Fibroblast of mammary gland (primary cell): ENCODE results near the gene ZSCAN16.

Experiments
- DNase-seq: peaks from one replicate; pipeline ENCODE4 v3.0.0-alpha.2; 2010; ENCODE audit warnings: low read depth
- H3K4me3 ChIP-seq: 2 replicates; pipeline ENCODE4 v1.5.1; 2011; ENCODE audit warnings: low read depth, mild to moderate bottlenecking, low read length, moderate library complexity; ENCODE audit not compliant: control insufficient read depth
- TF ChIP-seq, protein P1 (sequence below): conservative IDR thresholded peaks from 2 replicates; pipeline ENCODE4 v1.5.1; 2011; ENCODE audit warnings: low read depth, low read length, inconsistent platforms; ENCODE audit not compliant: control insufficient read depth, insufficient read depth

The ZSCAN16 gene

DNA sequence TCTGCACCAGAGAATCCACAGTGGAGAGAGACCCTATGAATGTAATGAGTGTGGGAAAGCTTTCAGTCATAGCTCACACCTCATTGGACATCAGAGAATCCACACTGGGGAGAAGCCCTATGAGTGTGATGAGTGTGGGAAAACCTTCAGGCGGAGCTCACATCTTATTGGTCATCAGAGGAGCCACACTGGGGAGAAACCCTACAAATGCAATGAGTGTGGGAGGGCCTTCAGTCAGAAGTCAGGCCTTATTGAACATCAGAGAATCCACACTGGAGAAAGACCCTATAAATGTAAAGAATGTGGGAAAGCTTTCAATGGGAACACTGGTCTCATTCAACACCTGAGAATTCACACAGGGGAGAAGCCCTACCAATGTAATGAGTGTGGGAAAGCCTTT, 29.1 kb downstream of the ZSCAN16 start:
- DNase-seq: no peak
- TF ChIP-seq, protein P1, sequence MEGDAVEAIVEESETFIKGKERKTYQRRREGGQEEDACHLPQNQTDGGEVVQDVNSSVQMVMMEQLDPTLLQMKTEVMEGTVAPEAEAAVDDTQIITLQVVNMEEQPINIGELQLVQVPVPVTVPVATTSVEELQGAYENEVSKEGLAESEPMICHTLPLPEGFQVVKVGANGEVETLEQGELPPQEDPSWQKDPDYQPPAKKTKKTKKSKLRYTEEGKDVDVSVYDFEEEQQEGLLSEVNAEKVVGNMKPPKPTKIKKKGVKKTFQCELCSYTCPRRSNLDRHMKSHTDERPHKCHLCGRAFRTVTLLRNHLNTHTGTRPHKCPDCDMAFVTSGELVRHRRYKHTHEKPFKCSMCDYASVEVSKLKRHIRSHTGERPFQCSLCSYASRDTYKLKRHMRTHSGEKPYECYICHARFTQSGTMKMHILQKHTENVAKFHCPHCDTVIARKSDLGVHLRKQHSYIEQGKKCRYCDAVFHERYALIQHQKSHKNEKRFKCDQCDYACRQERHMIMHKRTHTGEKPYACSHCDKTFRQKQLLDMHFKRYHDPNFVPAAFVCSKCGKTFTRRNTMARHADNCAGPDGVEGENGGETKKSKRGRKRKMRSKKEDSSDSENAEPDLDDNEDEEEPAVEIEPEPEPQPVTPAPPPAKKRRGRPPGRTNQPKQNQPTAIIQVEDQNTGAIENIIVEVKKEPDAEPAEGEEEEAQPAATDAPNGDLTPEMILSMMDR: no peak
- no peak overlapping the region for H3K4me3 ChIP-seq

DNA sequence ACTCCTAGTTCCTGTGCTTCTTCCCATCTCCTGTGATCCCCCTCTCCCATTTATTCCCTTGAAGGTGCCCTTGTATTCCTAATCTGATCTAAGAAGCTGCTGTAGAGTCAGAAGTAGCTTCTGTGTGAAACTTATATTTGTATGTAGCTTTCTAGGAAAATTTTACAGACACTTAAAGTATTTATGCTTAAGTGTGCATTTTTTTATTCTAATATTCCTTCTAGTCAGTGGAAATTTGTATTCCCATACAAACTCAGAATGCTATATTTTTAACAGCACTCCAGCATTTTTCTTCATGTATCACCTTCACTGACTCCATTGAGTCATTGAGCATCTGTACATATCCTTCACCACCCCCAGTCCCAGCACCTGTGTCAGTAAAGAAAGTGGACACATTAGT, 29.9 kb downstream of the ZSCAN16 start:
- TF ChIP-seq, protein P1: no peak
- no peak for DNase-seq
- no peak overlapping the region for H3K4me3 ChIP-seq

DNA sequence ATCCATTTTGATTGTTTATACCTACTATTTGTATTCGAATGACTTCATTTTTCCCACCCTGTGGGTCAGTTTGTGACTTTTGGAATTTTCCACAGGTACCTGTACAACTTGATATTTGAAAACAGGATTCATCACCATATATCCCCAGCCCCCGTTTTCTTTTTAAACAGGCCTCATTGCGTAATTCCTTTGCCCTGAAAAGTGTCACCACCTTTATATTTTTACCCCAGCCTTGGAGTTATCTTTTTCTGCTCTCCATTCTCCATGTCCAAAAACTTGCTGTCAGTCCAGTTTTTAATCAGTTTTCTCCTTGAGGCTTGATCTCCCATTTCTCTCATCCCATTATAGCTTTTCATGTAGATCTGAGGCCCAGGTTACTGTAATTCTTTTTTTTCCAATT, 33.9 kb downstream of the ZSCAN16 start:
- no peak for DNase-seq
- H3K4me3 ChIP-seq: no peak overlapping the region
- TF ChIP-seq, protein P1: no peak

DNA sequence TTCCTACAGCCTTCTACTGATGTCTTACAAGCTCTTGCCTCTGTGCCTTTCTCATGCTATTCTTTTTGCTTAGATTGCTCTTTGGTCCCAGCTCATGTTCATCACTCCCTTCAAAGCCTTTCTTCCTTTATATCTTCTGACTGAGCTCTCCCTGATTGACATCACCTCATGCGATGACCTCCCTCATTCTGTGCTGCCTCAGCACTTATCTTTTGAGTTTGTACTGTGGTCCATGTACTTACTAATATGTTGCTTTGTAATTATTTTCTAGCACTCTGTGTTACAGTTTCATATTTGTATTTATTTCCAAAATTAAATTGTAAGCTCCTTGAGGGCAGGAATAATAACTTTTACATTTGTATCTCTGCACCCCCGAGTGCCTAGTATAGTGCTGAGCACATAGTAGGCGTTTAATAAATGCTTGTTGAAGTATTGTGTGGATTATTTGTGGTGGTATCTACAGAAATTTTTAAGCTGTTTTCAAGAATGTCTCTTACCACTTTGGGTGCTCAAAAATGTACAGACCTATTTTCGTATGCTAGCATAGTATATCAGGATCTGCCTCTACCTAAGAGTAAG, 34.7 kb downstream of the ZSCAN16 start:
- TF ChIP-seq, protein P1: no peak
- no peak for DNase-seq
- H3K4me3 ChIP-seq: no peak overlapping the region

DNA sequence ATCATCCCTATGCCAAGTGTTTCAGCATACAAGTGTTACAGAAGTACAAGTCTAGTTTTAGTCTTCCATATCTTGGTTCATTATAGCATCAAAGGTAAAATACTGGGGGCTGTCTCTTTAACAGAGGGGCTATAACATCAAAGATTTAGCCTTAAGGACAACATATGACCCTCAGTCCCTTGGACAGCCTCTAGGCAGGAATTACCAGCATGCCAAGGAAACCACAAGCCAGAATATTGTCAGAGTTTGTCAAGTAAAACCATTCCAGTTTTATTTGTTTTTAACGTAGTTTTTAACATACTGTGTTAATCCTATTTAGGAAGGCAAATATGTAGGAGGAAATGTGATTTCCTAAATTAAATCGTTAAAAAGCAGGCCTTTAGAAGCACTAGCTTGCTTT, 35.8 kb downstream of the ZSCAN16 start:
- DNase-seq: no peak
- no peak overlapping the region for H3K4me3 ChIP-seq
- TF ChIP-seq, protein P1: no peak

DNA sequence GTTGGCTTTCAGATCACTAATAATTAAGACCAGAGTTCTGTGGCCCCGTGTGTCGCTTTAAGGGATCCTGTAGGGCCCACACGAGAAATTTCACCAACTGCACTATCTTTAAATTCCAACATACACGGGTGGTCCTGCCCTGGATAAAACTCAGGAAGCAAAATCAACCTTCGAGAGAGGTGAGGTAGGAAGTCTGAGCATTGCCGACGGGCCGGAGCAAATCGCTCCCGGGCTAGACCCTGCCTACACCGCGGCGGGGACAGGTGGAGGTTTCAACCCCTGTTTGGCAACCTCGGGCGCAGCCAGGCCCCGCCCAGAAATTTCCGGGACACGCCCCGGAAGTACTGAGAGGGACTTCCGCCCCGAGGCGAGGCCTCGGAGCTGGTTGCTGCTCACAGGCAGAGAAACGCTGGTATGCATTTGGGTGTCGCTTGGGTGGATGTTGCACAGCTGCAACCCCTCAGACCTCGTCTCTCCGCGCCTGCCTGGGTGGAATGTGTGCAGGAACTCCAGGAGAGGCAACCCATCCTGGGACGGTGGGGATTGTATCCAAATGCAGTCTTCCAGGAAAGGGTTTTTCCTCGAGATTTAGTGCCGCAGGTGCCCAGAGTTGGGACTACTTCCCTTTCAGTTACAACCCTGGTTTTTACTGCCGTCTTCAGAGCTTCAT, 37.1 kb downstream of the ZSCAN16 start:
- TF ChIP-seq, protein P1: no peak
- DNase-seq: peak; percentile 56
- peak overlapping the region; percentile 63 for H3K4me3 ChIP-seq

DNA sequence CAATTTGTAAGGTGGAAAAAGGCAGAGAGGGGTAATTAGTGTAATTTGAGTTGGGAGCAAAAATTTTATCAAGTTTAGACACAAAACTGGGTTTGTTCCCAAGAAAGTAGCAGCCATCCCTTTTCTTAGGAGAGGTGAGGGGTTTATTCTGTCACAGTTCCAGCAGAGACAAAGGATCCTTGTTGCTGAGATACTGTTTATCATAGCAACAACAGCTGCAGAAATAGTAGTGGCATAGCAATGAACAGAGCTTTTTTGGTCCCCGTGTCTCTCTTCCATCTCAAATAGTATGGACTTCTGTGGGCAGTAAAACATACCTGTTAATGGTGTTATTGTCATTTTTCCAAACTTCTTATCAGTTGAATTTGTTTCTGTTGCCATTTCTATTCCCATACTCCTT, 41.2 kb downstream of the ZSCAN16 start:
- no peak for DNase-seq
- TF ChIP-seq, protein P1: no peak
- no peak overlapping the region for H3K4me3 ChIP-seq
